Sigmoid colon (tissue), 7 donors: ENCODE data around the gene FBXO40. TPM values are rescaled to one million over a fixed set of nuclear protein-coding genes. Genes with fewer than 3 reads are reported as not detected.
"Not testable (repeated sequence)": the region's sequence is repeated elsewhere in the genome, so short reads cannot be mapped to it uniquely, and the experiment has no call there.

Source experiments
- DNase-seq: peaks from one replicate; pipeline ENCODE4 v3.0.0-alpha.2; 2019
- H3K27ac ChIP-seq, 4 donors: fragments of 200-600 bp; sonication (generic); one replicate each; pipeline ENCODE4 v1.5.1; 2016 to 2019; ENCODE audit warnings: mild to moderate bottlenecking in 1 of 4
- H3K27me3 ChIP-seq, 3 donors: fragments of 200-600 bp; sonication (generic); one replicate each; pipeline ENCODE4 v1.5.1; 2019; ENCODE audit warnings: mild to moderate bottlenecking in 1 of 3
- H3K36me3 ChIP-seq, 4 donors: fragments of 200-600 bp; sonication (generic); one replicate each; pipeline ENCODE4 v1.5.1; 2016 to 2019
- H3K4me1 ChIP-seq, 4 donors: fragments of 200-600 bp; sonication (generic); one replicate each; pipeline ENCODE4 v1.5.1; 2017 to 2019
- H3K4me3 ChIP-seq, 4 donors: fragments of 200-600 bp; sonication (generic); one replicate each; pipeline ENCODE4 v1.5.1; 2017 to 2019; ENCODE audit warnings: mild to moderate bottlenecking in 2 of 4, moderate library complexity in 1 of 4
- H3K9me3 ChIP-seq, 4 donors: fragments of 200-600 bp in 3 of 4; sonication (generic) in 3 of 4; one replicate each; pipeline versions ENCODE4 v1.5.1 to v1.6.1; 2013 to 2019
- EP300 ChIP-seq, 4 donors: sonication (generic); formaldehyde crosslinking; IDR thresholded peaks; one replicate each; pipeline ENCODE4 v1.6.1; 2017; ENCODE audit warnings: antibody characterized with exemption in 4 of 4
- POLR2A ChIP-seq, 2 donors: fragments of 450-650 bp; IDR thresholded peaks; one replicate each; pipeline ENCODE4 v1.6.1; 2016; ENCODE audit warnings: antibody characterized with exemption in 2 of 2, mild to moderate bottlenecking in 2 of 2, moderate library complexity in 2 of 2
- POLR2AphosphoS5 ChIP-seq, 4 donors: sonication (generic); formaldehyde crosslinking; IDR thresholded peaks; one replicate each; pipeline ENCODE4 v1.6.1; 2017; ENCODE audit warnings: antibody characterized with exemption in 4 of 4
- WGBS, 2 donors: extraction: QIAGEN DNeasy Blood & Tissue Kit; methylation state at CpG; one replicate each; pipeline ENCODE4 v1.1.7; 2013; 5-methylcytosine and 5-hydroxymethylcytosine counted together
- intact Hi-C: fragments of 100-400 bp; cut with DNase I; formaldehyde crosslinking; loops from one replicate; pipeline ENCODE4 v1.15.1; 2023
- polyA plus RNA-seq, 3 donors: library from polyadenylated mRNA; stranded (reverse); fragments of 200-250 nt; gene quantifications; one replicate each; pipeline ENCODE4 v1.2.3, GENCODE V29; 2013
- total RNA-seq, 4 donors: library from RNA; depleted of rRNA; stranded (reverse); fragments of >200 nt; gene quantifications; one replicate each; pipeline ENCODE4 v1.1.0, GENCODE V29; 2016
- TF ChIP-seq, protein P1 (sequence below), 4 experiments: fragments of 450-650 bp in 3 of 4; fragments of 200-600 bp in 1 of 4; IDR thresholded peaks; one replicate each; pipeline ENCODE4 v1.5.1; 2016 to 2019; ENCODE audit warnings: antibody characterized with exemption in 4 of 4, mild to moderate bottlenecking in 3 of 4, moderate library complexity in 2 of 4
- donor health status: healthy with polysubstance abuse.
- donor health status: Bipolar disorder and iron deficiency.
- donor health status: healthy.

FBXO40 gene
- total and polyA plus RNA-seq, 7 donors, result under 0.01 TPM; not detected in 6

DNA sequence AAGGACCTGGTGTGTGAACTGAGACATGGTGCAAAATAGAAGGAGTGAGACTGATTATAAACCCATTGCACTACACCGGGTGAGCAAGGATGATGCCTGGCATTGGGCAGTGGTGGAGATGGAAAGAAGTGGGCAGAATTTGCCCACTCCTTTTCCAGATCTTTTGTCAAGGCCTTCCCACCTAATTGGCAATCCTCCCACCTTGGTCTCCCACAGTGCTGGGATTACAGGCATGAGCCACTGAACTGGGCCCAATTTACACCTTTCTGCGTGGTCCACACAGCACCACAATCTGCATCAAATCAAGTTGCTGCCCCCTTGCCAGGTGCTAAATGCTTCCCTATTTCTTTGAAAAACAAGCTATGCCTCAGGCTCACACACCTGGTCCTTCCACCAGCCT lies 5.4 kb downstream of the FBXO40 start:
- DNase-seq, result no peak
- 90 to 94% methylated on average over 2 of the region's 2 CpGs for WGBS, 2 donors
- Histone ChIP-seq H3K4me3 (no peak overlapping the region), H3K27ac (no peak overlapping the region), H3K36me3 (no peaks in the 10 kb centered on the region), H3K4me1 (no peaks in the 10 kb centered on the region), H3K27me3 (no peaks in the 10 kb centered on the region), H3K9me3 (no peaks in the 10 kb centered on the region)
- TF ChIP-seq, protein P1, sequence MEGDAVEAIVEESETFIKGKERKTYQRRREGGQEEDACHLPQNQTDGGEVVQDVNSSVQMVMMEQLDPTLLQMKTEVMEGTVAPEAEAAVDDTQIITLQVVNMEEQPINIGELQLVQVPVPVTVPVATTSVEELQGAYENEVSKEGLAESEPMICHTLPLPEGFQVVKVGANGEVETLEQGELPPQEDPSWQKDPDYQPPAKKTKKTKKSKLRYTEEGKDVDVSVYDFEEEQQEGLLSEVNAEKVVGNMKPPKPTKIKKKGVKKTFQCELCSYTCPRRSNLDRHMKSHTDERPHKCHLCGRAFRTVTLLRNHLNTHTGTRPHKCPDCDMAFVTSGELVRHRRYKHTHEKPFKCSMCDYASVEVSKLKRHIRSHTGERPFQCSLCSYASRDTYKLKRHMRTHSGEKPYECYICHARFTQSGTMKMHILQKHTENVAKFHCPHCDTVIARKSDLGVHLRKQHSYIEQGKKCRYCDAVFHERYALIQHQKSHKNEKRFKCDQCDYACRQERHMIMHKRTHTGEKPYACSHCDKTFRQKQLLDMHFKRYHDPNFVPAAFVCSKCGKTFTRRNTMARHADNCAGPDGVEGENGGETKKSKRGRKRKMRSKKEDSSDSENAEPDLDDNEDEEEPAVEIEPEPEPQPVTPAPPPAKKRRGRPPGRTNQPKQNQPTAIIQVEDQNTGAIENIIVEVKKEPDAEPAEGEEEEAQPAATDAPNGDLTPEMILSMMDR (IDR thresholded peaks at IDR 0.05), result no peak
- TF ChIP-seq POLR2A (IDR thresholded peaks at IDR 0.05), result no peak
- intact Hi-C loops, result no loop called here

DNA sequence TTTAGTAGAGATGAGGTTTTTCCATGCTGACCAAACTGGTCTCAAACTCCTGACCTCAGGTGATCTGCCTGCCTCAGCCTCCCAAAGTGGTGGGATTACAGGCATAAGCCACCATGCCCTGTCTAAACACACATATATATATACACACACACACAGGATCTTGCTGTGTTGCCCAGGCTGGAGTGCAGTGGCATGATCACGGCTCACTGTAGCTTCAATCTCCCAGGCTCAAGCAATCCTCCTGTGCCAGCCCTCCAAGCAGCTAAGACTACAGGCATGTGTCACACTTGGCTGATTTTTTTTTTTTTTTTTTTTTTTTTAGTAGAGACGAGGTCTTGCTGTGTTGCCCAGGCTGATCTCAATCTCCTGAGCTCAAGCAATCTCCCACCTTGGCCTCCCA lies 6.7 kb downstream of the FBXO40 start:
- H3K4me1 ChIP-seq, H3K9me3 ChIP-seq, H3K4me3 ChIP-seq, H3K27me3 ChIP-seq, H3K27ac ChIP-seq, intact Hi-C loops, H3K36me3 ChIP-seq, DNase-seq: not testable (repeated sequence)
- WGBS, 2 donors, result 94 to 95% methylated on average over 2 of the region's 2 CpGs

DNA sequence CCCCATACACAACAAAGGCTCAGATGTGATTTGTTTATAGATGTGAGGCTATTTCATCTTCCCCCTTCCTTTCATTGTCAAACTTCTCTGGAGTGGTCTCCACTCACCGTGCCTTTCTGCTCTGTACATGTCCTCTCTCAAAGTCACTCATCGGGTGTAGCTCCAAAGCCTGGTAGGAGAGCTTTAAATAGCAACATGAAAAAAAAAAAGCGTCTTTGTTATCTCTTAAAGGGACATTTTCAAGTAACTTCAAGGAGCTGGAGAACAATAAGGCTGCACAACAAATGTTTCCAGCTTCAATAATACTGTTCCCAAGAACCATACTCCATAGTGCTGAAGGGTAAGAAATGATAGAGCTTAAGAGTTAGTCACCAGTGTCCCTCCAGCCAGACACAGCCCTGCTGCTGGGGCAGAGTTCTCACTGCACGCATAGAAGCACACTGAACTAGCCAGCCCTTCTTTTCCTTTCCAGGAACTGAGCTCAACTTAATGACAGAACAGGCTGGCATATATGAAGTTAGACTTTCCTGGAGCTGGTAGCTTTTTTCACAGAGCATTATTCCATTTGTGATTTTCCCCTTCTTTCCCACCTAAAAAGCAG lies 8.1 kb downstream of the FBXO40 start:
- Histone ChIP-seq H3K27me3 (no peaks in the 10 kb centered on the region), H3K36me3 (no peaks in the 10 kb centered on the region), H3K27ac (no peak overlapping the region), H3K9me3 (no peaks in the 10 kb centered on the region), H3K4me1 (no peaks in the 10 kb centered on the region), H3K4me3 (no peak overlapping the region)
- intact Hi-C loops, result no loop called here
- DNase-seq, result no peak
- WGBS, 2 donors, result 20 to 40% methylated on average over 4 of the region's 4 CpGs
- TF ChIP-seq POLR2A (IDR thresholded peaks at IDR 0.05) (no peak), EP300 (IDR thresholded peaks at IDR 0.05) (no peak), POLR2AphosphoS5 (IDR thresholded peaks at IDR 0.05) (no peak)
- TF ChIP-seq, protein P1 (IDR thresholded peaks at IDR 0.05), result no peak

DNA sequence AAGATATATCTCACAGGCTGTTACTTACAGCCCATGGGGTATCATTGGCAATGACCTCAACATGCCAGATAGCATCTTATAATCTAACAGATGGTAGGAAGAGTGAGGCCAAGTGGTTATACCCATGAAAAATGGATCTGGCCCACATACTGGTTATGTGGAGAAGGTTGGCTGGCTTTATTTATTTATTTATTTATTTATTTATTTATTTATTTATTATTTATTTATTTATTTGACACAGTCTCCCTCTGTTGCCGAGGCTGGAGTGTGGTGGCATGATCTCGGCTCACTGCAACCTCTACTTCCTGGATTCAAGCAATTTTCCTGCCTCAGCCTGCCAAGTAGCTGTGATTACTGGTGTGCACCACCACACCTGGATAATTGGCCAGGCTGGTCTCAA lies 11.6 kb downstream of the FBXO40 start:
- Histone ChIP-seq H3K4me1 (no peaks in the 10 kb centered on the region), H3K4me3 (no peak overlapping the region), H3K27ac (no peak overlapping the region), H3K36me3 (no peaks in the 10 kb centered on the region), H3K9me3 (no peaks in the 10 kb centered on the region), H3K27me3 (no peaks in the 10 kb centered on the region)
- intact Hi-C loops, result no loop called here
- TF ChIP-seq, protein P1 (IDR thresholded peaks at IDR 0.05), result no peak
- TF ChIP-seq EP300 (IDR thresholded peaks at IDR 0.05), result no peak
- no peak for TF ChIP-seq POLR2A (IDR thresholded peaks at IDR 0.05)
- no peak for TF ChIP-seq POLR2AphosphoS5 (IDR thresholded peaks at IDR 0.05)
- DNase-seq, result no peak
- 93 to 97% methylated on average over 2 of the region's 2 CpGs for WGBS, 2 donors

DNA sequence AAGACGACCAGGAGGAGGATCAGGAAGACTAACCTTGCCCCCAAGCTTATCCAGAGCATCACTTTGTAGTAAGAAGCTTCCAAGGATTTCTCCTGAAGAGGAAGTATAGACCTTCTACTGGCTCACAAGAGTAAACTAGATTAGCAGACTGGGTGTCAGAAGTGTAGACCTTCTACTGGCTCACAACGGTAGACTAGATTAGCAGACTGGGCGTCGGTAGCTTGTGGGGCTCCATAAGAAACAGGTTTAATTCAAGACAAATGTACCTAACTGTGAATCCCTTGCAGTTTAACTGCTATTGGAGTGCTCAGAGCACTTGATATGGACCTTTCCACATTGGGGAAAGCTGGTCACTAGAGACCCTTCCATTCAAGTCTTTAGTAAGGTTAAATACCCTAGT lies 12.9 kb downstream of the FBXO40 start:
- TF ChIP-seq POLR2A (IDR thresholded peaks at IDR 0.05) (no peak), POLR2AphosphoS5 (IDR thresholded peaks at IDR 0.05) (no peak), EP300 (IDR thresholded peaks at IDR 0.05) (no peak)
- TF ChIP-seq, protein P1 (IDR thresholded peaks at IDR 0.05), result no peak
- Histone ChIP-seq H3K4me1 (no peaks in the 10 kb centered on the region), H3K36me3 (no peaks in the 10 kb centered on the region), H3K4me3 (no peak overlapping the region), H3K27me3 (no peaks in the 10 kb centered on the region), H3K9me3 (no peaks in the 10 kb centered on the region), H3K27ac (no peak overlapping the region)
- intact Hi-C loops, result no loop called here
- 93% methylated on average over 4 of the region's 4 CpGs for WGBS, 2 donors
- DNase-seq, result no peak
